HepG2 (cell line): ENCODE measurements around the gene SLC13A3. TPM values are rescaled to one million over a fixed set of nuclear protein-coding genes. Genes with fewer than 3 reads are reported as not detected.

Source experiments
- CAMTA2 ChIP-seq: sonication (generic); formaldehyde crosslinking; IDR thresholded peaks from 2 replicates; pipeline ENCODE4 v1.4.0; 2020; ENCODE audit warnings: mild to moderate bottlenecking, missing genetic modification reagents, borderline replicate concordance
- CBFB ChIP-seq: sonication (generic); formaldehyde crosslinking; IDR thresholded peaks from 2 replicates; pipeline ENCODE4 v1.4.0; 2020; ENCODE audit warnings: missing genetic modification reagents
- EEA1 ChIP-seq: sonication (generic); formaldehyde crosslinking; IDR thresholded peaks from 2 replicates; pipeline ENCODE4 v1.5.1; 2020; ENCODE audit warnings: mild to moderate bottlenecking, missing genetic modification reagents, borderline replicate concordance
- NR2F2 ChIP-seq: IDR thresholded peaks from 2 replicates; pipeline ENCODE4 v1.6.1; 2012; ENCODE audit warnings: low read depth, inconsistent platforms, borderline replicate concordance
- PHF20 ChIP-seq: sonication (generic); formaldehyde crosslinking; IDR thresholded peaks from 2 replicates; pipeline ENCODE4 v1.5.0; 2020; ENCODE audit warnings: mild to moderate bottlenecking, missing genetic modification reagents
- PHF8 ChIP-seq: sonication (generic); formaldehyde crosslinking; IDR thresholded peaks from 2 replicates; pipeline ENCODE4 v1.5.0; 2020; ENCODE audit warnings: missing genetic modification reagents
- SATB2 ChIP-seq: sonication (generic); formaldehyde crosslinking; IDR thresholded peaks from 2 replicates; pipeline ENCODE4 v1.5.0; 2020; ENCODE audit warnings: missing genetic modification reagents
- STAG1 ChIP-seq: sonication (generic); formaldehyde crosslinking; IDR thresholded peaks from 2 replicates; pipeline ENCODE4 v1.4.0; 2020; ENCODE audit warnings: missing genetic modification reagents
- ZKSCAN5 ChIP-seq: sonication (generic); formaldehyde crosslinking; IDR thresholded peaks from 2 replicates; pipeline ENCODE4 v1.5.1; 2020; ENCODE audit warnings: mild to moderate bottlenecking, missing genetic modification reagents
- ZNF446 ChIP-seq: sonication (generic); formaldehyde crosslinking; IDR thresholded peaks from 2 replicates; pipeline ENCODE4 v1.5.0; 2020; ENCODE audit warnings: mild to moderate bottlenecking, missing genetic modification reagents
- ZNF615 ChIP-seq: sonication (generic); formaldehyde crosslinking; IDR thresholded peaks from 2 replicates; pipeline ENCODE4 v1.5.0; 2020; ENCODE audit warnings: mild to moderate bottlenecking, missing genetic modification reagents, borderline replicate concordance
- ZNF841 ChIP-seq: sonication (generic); formaldehyde crosslinking; IDR thresholded peaks from 2 replicates; pipeline ENCODE4 v1.8.1; 2023; ENCODE audit warnings: missing genetic modification reagents, borderline replicate concordance
- polyA plus RNA-seq, 8 experiments: library from polyadenylated mRNA; depleted of rRNA in 3 of 8; stranded (reverse) in 7 of 8; unstranded in 1 of 8; fragments of >200 nt; fragmentation: Illumina TruSeq in 4 of 8; extraction: Trizol in 4 of 8; gene quantifications; 2 replicates each; pipeline versions ENCODE4 v1.2.1 to v1.2.3, GENCODE V29; 2011 to 2016; ENCODE audit warnings: low read depth in 4 of 8, missing spikeins in 1 of 8, mixed read lengths in 1 of 8; ENCODE audit not compliant: insufficient read depth in 1 of 8
- total RNA-seq, 5 experiments: library from RNA; depleted of rRNA; stranded (reverse); fragments of >200 nt; fragmentation: Illumina TruSeq; extraction: Trizol; gene quantifications; 2 replicates each; pipeline ENCODE4 v1.2.3, GENCODE V29; 2016; ENCODE audit warnings: low read depth in 1 of 5
- TF ChIP-seq, protein P1 (sequence below): sonication (generic); formaldehyde crosslinking; IDR thresholded peaks from 2 replicates; pipeline ENCODE4 v1.5.1; 2020; ENCODE audit warnings: missing genetic modification reagents, mild to moderate bottlenecking, borderline replicate concordance
- TF ChIP-seq, protein P2 (sequence below): sonication (generic); formaldehyde crosslinking; conservative IDR thresholded peaks from 2 replicates; pipeline ENCODE4 v1.4.0; 2020; ENCODE audit warnings: missing genetic modification reagents
- TF ChIP-seq, protein P3 (sequence below): sonication (generic); formaldehyde crosslinking; IDR thresholded peaks from one replicate; pipeline ENCODE4 v1.5.1; 2020; ENCODE audit warnings: mild to moderate bottlenecking, missing genetic modification reagents; ENCODE audit errors: not compliant biosample characterization
- TF ChIP-seq, protein P4 (sequence below): IDR thresholded peaks from 2 replicates; pipeline ENCODE4 v1.6.1; 2012; ENCODE audit warnings: inconsistent platforms

The SLC13A3 gene
- total and polyA plus RNA-seq, 2 of the 13 experiments (the other 11 are each of a cell fraction or from before 2014, with no cell fraction given) = 66.5 to 76.0 TPM

DNA sequence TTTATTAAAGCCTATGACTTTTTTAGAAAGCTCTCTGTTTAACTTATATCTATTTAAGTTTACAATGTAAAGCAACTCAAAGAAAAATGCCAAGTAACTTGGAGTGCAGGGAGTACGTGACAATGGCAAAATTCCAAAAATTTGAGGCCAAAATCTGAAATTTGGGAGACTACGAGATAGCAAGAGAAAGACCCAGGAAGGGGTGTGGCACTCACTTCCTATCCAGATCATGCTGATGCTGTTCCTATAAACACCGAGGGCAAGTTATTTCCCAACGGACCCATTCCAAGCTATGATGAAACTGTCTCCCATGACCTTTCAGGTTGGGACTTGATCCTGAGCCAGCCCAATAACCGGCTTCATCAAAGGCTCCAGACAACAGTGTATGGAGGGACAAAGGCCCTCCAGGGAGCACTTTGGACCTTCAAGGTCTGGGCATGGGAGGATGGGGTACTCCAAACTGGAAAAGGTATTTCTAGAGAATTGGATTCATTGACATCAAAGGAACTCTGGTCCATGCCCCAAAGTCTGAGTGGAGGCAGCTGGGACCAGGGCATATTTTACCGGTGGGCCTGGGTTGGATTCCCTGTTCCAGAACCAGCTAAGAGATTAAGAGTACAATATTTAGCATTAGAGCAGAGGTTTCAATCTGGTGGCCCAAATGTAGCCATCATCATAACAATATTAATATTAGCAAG lies 15.7 kb upstream of the SLC13A3 start (continued):
- TF ChIP-seq PHF20 (CRISPR knock-in tag) (no peak; the same call in none of the 2 replicates), PHF8 (peak; percentile 74), EEA1 (CRISPR knock-in tag) (no peak), NR2F2 (peak; percentile 100), ZNF446 (CRISPR knock-in tag) (no peak), SATB2 (CRISPR knock-in tag) (peak; percentile 77; the same call in 1 of the 2 replicates), ZKSCAN5 (CRISPR knock-in tag) (peak; percentile 79; the same call in 1 of the 2 replicates), CBFB (CRISPR knock-in tag) (peak; percentile 98), CAMTA2 (CRISPR knock-in tag) (no peak; the same call in 1 of the 2 replicates), STAG1 (peak; percentile 54; the same call in 1 of the 2 replicates), ZNF841 (CRISPR knock-in tag) (peak; percentile 73; the same call in 1 of the 2 replicates), ZNF615 (CRISPR knock-in tag) (peak; percentile 98; the same call in 1 of the 2 replicates)
- TF ChIP-seq, protein P1, sequence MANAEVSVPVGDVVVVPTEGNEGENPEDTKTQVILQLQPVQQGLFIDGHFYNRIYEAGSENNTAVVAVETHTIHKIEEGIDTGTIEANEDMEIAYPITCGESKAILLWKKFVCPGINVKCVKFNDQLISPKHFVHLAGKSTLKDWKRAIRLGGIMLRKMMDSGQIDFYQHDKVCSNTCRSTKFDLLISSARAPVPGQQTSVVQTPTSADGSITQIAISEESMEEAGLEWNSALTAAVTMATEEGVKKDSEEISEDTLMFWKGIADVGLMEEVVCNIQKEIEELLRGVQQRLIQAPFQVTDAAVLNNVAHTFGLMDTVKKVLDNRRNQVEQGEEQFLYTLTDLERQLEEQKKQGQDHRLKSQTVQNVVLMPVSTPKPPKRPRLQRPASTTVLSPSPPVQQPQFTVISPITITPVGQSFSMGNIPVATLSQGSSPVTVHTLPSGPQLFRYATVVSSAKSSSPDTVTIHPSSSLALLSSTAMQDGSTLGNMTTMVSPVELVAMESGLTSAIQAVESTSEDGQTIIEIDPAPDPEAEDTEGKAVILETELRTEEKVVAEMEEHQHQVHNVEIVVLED = peak; percentile 72; the same call in 1 of the 2 replicates
- TF ChIP-seq, protein P2, sequence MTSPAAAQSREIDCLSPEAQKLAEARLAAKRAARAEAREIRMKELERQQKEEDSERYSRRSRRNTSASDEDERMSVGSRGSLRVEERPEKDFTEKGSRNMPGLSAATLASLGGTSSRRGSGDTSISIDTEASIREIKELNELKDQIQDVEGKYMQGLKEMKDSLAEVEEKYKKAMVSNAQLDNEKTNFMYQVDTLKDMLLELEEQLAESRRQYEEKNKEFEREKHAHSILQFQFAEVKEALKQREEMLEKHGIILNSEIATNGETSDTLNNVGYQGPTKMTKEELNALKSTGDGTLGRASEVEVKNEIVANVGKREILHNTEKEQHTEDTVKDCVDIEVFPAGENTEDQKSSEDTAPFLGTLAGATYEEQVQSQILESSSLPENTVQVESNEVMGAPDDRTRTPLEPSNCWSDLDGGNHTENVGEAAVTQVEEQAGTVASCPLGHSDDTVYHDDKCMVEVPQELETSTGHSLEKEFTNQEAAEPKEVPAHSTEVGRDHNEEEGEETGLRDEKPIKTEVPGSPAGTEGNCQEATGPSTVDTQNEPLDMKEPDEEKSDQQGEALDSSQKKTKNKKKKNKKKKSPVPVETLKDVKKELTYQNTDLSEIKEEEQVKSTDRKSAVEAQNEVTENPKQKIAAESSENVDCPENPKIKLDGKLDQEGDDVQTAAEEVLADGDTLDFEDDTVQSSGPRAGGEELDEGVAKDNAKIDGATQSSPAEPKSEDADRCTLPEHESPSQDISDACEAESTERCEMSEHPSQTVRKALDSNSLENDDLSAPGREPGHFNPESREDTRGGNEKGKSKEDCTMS (CRISPR knock-in tag) = no peak
- TF ChIP-seq, protein P3, sequence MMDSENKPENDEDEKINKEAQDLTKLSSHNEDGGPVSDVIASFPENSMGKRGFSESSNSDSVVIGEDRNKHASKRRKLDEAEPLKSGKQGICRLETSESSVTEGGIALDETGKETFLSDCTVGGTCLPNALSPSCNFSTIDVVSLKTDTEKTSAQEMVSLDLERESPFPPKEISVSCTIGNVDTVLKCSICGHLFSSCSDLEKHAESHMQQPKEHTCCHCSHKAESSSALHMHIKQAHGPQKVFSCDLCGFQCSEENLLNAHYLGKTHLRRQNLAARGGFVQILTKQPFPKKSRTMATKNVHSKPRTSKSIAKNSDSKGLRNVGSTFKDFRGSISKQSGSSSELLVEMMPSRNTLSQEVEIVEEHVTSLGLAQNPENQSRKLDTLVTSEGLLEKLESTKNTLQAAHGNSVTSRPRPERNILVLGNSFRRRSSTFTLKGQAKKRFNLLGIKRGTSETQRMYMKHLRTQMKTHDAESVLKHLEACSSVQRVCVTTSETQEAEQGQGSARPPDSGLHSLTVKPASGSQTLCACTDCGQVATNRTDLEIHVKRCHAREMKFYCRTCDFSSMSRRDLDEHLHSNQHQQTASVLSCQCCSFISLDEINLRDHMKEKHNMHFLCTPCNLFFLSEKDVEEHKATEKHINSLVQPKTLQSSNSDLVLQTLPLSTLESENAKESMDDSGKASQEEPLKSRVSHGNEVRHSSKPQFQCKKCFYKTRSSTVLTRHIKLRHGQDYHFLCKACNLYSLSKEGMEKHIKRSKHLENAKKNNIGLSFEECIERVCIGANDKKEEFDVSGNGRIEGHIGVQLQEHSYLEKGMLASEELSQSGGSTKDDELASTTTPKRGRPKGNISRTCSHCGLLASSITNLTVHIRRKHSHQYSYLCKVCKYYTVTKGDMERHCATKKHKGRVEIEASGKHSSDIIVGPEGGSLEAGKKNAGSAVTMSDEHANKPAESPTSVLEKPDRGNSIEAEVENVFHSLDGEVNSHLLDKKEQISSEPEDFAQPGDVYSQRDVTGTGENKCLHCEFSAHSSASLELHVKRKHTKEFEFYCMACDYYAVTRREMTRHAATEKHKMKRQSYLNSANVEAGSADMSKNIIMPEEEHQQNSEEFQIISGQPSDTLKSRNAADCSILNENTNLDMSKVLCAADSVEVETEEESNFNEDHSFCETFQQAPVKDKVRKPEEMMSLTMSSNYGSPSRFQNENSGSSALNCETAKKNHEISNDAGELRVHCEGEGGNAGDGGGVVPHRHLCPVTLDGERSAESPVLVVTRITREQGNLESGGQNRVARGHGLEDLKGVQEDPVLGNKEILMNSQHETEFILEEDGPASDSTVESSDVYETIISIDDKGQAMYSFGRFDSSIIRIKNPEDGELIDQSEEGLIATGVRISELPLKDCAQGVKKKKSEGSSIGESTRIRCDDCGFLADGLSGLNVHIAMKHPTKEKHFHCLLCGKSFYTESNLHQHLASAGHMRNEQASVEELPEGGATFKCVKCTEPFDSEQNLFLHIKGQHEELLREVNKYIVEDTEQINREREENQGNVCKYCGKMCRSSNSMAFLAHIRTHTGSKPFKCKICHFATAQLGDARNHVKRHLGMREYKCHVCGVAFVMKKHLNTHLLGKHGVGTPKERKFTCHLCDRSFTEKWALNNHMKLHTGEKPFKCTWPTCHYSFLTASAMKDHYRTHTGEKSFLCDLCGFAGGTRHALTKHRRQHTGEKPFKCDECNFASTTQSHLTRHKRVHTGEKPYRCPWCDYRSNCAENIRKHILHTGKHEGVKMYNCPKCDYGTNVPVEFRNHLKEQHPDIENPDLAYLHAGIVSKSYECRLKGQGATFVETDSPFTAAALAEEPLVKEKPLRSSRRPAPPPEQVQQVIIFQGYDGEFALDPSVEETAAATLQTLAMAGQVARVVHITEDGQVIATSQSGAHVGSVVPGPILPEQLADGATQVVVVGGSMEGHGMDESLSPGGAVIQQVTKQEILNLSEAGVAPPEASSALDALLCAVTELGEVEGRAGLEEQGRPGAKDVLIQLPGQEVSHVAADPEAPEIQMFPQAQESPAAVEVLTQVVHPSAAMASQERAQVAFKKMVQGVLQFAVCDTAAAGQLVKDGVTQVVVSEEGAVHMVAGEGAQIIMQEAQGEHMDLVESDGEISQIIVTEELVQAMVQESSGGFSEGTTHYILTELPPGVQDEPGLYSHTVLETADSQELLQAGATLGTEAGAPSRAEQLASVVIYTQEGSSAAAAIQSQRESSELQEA (CRISPR knock-in tag) = no peak
- TF ChIP-seq, protein P4, sequence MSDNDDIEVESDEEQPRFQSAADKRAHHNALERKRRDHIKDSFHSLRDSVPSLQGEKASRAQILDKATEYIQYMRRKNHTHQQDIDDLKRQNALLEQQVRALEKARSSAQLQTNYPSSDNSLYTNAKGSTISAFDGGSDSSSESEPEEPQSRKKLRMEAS = peak; percentile 84
